GM18858 (cell line): ENCODE measurements around the gene PKP2.

Experiments used
- ATAC-seq: cut with Tn5 transposase; IDR thresholded peaks from one replicate; pipeline ENCODE4 v1.9.1; 2021; ENCODE audit not compliant: unreplicated experiment

The PKP2 gene

DNA sequence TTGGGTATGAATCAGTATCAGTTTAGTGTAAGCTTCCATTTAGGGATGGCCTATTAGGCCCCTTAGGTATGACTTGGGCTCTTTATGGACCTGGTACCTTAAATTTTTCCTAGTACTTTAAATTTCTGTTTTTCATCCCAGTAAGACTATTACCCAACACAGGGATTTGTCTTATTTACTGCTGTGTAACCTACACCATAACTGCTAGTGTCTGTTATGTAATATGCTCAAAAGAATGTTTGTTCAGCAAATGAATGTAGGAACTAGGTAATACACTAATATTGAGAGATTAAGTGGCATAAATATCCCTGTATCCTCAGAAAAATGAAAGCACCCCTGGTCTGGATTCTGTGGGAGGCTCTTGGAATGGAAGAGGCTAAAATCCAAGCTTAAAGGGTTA, 77.2 kb downstream of the PKP2 start:
- no peak for ATAC-seq

DNA sequence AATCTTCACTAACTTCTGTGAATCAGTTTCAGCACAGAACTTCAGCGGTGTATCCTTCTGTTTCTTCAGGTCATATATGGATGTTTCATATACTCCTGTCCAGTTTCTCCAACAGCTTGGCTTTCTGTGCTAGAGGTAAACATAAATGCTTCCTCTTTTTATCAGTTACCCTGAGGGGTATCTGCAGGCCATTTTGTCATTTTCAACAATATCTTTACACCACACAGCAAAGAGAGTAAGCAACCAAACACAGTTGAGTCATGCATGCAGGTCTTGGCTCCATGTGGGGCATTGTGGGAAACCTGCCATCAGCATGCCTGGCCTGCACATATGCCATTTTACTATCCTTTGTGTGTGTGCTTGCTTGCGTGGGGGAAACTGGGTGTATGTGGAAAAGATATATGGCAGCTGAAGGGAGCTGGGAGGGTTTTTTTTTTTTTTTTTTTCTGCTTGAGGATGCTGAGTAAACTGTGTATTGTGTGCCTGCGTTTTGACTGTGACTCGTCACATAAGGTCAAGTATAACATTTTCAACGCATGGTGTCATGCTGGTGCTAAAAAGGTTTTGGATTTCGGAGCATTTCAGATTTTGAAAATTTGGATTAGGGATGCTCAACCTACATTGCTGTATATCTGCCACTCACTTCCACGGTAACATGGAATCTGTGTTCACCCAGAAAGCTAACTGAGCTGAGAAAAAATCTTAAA, 84.7 kb downstream of the PKP2 start:
- no peak for ATAC-seq

DNA sequence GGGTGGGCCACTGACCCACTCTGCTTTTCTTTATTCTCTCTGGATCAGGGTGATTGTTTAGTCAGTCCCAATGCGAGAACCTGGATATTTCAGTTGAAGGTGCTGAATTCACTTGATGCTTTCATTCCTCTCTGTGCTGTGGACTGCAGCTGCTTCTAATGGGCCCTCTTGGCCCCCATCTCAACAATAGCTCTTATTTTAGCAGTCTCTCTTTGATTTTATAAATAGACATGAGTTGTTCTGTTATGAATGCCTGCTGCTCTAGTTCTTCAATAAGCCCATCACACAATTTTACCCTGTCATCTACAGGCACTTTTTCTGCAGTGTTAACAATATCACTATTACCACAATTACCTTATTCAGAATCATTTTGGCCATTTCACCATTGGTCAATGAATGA, 86.7 kb downstream of the PKP2 start:
- no peak for ATAC-seq

DNA sequence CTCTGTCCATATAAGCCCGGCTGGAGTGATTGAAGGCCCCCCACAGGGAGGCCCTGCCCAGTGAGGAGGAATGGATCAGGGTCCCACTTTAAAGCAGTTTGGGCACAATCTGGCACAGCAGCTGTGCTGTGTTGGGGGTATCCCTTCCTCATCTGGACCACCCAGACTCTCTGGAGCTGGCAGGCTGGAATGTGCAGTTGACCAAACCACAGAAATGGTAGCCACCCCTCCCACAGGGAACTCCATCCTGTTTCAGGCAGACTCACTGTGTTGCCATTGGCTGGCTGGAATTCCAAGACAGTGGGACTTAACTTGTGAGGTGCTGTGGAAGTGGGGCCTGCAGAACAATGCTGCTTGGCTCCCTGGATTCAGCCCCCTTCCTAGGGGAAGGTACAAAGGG, 87.4 kb downstream of the PKP2 start:
- ATAC-seq: no peak

DNA sequence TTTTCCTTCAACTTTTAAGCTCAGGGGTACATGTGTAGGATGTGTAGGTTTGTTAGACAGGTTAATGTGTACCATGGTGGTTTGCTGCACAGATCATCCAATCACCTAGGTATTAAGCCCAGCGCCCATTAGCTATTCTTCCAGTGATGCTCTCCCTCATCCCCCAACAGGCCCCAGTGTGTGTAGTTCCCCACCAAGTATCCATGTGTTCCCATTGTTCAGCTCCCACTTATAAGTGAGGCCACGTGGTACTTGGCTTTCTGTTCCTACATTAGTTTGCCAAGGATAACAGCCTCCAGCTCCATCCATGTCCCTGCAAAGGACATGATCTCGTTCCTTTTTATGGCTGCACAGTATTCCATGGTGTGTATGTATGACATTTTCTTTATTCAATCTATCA, 92.3 kb downstream of the PKP2 start:
- no peak for ATAC-seq

DNA sequence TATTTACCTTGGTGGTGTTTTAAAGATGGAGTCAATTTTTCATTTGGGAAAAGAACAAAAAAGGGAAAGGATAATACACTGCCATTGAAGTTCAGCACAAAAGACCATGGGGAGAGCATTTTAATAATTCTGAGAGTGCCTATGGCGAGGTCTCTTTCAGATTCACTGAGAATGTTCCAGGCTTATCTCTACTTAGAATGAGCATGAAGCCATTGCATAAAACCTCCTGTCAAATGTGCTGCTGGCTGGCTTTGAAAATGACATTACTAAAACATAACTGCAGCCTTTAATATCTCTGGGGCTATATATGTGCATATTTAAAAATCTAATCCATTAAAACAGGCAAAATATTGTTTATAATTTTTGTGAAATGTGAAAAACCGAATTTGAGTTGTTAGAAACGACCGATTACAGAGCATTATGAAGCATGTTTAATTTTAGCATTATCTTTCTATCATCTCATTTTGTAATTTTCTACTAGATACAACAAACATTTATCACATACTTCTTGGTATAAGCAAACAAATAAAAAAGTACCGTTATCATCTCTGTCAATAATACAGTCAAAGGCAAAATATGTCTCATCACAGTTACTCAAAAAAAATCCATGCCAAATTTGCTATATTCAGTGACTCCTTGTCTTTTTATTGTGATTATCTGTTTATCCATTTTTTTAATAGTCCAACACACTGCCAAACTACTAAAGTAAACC, 95.2 kb downstream of the PKP2 start:
- ATAC-seq: no peak

DNA sequence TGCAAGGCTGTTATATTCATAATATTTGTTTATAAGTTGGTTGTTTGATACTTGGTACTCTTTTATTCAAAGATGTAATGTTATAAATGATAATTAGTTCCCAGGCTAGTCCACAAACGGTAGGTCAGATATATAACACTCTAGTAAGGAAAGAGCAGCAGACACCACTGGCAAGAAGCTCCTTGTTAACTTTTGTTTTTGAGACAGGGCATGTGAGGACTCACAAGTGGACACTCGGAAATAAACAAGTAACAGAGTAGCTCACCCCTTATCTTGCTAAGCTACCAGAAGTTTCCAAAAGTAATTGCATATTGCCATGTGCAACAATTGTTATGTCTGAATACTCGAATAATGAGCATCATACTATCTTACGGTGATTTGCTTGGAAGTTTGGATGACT, 102.3 kb downstream of the PKP2 start:
- ATAC-seq: no peak

DNA sequence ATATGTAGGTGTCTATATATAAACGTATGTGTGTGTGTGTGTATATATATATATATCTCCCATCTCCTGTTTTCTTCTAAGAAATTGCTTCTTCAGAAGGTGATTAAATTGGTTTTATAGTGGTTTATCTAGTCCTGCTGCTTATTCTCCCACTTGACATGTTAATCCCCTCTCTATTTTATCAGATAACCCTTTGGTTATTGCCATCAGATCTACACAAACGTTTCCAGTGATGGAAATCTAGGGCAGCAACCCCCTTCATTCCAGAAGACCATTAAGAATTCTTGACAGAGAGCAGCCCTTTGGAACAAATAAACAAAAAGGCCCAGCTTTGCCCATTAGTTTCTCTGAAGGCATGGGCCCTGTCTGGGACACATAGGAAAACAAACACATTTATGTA, 106.7 kb downstream of the PKP2 start:
- ATAC-seq: no peak

DNA sequence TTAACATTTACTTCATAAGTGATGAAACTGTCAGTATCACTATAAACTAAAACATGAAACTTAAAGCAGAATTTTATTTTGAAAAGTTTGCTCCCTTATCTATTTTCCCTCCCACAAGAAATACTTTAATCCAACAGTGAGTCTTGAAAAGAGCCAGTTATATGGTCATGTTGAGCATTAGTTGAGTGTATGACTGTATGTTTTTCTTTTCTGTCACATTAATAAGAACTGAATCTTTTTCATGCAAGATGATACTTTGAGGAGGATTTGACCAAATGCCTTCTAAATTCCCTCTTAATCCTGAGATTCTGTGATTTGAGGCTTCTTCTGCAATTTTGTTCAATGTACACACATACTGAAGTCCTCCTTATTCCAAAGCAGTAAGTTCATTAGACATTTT, 107.1 kb downstream of the PKP2 start:
- no peak for ATAC-seq

DNA sequence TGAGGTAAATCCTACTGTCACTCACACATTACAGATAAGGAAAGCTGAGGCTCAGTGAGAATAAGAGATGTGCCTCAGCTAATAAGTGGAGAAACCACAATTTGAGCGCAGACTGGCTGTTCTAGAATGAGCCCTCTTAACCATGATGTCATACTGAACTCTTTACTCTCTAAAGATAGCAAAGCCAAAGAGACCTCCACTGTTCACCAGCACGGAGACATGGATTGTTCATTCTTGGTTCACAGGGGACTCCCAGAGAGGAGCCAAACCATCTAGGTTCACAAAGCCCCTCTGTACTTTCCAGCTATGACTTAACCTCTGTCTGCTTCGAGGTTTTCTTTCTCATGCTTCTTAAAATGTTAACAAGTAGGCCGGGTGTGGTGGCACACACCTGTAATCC, 108.2 kb downstream of the PKP2 start:
- ATAC-seq: no peak

DNA sequence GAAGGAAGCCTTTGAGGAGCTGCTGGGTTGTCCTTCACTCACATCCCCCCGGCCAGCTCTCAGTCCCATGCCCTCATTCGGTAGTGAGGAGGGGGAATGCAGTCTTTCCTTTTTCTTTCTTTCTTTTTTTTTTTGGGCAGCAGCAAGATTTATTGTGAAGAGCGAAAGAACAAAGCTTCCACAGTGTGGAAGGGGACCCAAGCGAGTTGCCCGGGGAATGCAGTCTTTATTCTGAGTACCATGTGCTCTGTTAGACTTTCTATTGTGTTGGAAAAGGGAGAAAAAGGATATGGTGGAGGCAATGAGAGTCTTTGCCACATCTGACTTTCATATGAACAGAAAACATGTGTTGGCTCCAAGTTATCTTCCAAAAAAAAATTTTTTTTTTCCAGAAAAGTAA, 111.0 kb downstream of the PKP2 start:
- no peak for ATAC-seq

DNA sequence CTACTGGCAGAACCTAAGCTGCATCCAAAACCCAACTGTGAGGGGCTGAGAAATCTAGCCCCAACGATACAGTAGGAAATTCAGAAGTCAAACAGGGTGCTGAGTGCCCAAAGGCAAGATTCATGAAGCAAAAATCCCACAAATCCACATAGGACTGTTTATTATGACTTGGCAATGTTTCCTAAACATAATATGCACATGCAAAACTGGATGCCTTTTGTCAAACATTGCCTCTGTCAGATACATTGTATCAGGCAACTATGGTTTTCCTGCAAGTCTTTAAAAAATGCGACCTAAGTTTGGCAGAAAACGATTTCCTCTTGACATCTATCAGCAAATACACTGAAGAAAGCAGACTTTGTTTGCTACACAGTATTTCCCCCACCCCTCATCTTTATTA, 113.5 kb downstream of the PKP2 start:
- no peak for ATAC-seq

DNA sequence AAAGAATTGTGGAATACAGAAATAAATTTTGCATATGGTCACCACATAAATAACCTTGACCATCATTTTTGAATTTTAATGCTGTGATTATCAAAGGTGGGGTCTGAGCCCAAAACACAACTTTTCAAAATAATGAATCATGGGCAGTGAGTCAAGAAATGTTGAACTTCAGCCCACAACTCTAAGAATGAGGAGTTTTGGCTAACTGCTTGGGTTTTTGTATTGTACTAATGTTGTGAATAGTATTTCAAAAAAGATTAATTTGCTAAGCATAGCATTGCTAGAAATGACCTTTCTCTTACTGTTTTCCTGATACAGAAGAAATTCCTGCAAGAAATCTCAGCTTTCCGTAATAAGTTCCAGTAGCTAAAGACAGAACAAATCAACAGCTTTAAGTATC, 116.5 kb downstream of the PKP2 start:
- ATAC-seq: no peak

DNA sequence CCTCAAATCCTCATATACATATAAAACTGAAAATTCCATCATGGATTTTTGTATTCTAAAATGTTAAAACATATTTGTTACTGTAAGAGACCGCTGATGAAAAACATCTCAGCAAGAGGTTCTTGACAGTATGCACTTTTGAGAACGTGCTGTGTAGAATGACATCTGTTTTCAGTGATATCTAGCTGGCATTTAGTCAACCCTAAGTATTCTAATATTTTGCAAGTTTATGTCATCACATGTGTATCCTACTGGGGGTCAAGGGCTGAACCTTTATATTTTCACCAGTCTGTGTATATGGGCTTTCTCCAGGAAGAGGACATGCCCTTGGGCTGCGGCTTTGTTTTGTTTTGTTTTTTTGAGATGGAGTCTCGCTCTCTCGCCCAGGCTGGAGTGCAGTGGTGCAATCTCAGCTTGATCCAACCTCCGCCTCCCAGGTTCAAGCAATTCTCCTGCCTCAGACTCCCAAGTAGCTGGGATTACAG, 118.8 kb downstream of the PKP2 start:
- ATAC-seq: no peak

DNA sequence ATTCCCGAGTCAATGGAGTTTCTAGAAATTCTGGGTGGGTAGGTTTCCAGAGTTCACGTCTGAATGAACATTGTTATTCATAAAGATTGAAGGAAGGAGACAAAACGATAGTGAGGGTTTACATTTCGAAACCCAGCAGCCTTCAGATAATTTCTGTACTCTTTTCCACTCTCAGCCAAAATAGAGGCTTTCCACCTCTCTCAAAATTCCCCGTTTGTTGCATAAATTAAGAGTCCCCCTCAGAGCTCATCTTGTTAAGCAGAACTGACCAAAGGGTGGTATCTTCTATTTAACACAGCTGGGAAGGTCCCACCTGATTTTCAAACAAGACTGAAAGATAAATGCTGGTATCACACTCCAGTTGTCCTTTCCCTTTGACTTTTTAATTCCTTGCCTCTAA, 119.4 kb downstream of the PKP2 start:
- ATAC-seq: peak; percentile 61

DNA sequence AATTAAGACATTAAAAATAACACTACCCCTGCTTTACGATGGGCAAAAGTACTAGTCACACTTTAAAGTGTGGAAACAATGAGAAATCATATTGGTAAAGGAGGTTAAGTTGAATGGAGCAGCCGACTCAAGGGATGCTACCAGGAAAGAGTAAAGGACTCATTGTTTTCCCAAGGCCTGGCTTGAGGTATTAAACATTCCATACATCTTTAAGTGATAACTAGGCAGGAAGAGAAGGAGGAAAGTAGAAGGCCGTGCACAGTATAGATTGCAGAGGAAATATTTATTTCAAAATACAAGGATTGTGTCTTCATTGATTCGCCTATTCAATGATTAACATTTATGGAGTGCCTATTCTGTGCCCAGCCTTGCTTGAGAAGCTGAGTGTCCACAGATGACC, 120.3 kb downstream of the PKP2 start:
- ATAC-seq: no peak

DNA sequence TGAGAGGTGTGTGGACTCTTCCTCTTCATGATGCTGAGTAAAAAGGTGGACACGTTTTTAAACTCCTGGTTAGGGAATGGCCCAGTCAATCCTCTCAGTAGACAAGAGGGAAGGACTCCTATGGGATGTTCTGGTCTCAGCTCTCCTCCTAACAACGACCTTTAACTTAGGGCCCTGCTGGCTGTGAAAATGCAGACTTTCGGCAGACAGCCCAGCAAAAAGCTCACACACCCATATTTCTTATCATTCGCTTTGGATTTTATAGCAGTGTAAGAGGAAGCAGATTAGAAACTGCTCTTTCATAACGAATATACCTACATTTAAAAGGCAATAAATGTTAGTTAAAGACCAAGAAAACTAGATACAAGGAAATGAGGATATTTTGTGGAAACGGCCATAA, 122.9 kb downstream of the PKP2 start:
- no peak for ATAC-seq

DNA sequence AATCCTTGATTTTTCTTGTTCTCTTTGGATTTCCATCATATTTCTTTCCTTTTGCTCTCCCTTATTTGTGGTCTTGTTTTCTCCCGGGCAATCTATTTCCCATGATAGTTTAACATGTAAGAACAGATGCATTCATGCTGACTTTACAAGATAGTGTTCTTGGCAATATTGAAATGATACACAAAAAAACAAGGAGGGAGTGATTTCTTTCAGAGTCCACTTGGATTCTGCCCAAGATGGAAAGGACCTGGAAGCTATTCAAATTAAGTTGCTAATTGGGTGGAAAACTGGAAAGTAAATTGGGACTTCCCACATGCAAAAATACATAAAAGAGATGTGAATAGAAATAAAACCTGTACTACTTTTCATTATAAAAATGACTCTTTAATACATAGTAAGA, 126.4 kb downstream of the PKP2 start:
- no peak for ATAC-seq

DNA sequence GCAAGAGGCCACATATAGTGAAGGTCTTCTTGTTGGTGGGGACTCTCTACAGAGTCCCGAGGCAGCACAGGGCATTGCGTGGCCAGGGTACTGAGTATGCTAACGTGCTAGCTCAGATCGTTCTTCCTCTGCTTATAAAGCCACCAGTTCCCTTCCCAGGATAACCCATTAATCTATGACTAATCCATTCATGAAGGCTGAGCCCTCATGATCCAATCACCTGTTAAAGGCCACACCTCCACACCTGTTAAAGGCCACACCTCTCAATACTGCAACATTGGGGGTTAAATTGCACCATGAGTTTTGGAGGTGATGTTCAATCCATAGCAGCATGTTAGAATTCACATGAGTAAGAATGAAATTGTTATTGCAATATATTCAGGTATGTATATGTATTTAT, 128.1 kb downstream of the PKP2 start:
- ATAC-seq: no peak

DNA sequence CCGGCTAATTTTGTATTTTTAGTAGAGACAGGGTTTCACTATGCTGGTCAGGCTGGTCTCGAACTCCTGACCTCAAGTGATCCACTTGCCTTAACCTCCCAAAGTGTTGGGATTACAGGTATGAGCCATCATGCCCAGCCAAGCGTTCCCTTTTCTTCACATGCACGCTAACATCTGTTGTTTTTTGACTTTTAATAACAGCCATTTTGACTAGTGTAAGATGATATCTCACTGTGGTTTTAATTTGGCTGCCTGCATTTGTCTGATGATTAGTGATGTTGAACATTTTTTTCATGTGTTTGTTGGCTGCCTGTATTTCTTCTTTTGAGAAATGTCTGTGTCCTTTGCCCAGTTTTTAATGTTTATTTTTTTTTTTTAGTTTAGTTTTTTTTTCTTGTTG, 130.7 kb downstream of the PKP2 start:
- no peak for ATAC-seq

DNA sequence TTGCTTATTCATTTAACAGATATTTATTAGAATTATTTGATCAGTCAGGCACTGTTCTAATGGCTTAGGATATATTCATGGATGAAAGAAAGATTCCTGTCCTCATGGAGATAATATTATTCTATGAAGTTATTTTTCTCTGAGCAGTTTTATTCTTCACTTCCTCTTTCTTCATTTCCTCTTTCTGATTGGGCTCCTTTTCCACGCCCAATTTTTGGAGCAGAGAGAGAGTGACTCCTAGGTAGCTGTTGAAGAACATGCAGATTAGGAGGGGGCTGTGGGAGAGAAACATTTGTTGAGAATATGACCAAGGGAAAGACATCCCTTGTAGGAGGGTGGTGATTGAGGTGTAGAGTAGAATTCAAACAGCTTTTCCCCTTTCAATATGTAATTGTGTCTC, 134.9 kb downstream of the PKP2 start:
- peak; percentile 63 for ATAC-seq

DNA sequence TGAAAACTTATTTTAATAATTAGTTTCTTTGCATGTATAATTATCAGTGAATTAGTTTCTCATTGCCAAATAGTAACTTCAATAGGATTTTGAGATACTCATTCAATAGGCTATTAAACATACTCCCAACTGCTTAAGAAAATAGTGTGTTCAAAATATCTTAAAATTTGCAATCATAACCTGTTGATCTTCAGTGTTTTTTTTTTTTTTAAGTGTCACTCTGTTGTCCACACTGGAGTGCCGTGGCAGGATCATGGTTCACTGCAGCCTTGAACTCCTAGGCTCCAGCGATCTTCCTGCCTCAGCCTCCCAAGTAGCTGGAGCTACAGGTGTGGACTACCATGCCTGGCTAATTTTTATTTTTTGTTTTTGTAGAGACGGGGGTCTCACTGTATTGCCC, 139.4 kb downstream of the PKP2 start:
- ATAC-seq: no peak
